A549 treated with GW870086 at 1 μM for 4 hours (cell line): ENCODE results near the gene SLC35B4. TPM values are rescaled to one million over a fixed set of nuclear protein-coding genes. Genes with fewer than 3 reads are reported as not detected.

ENCODE experiments used
- total RNA-seq: library from RNA; stranded (reverse); fragments of 200-300 nt; extraction: Qiagen RNA extraction; gene quantifications from 5 replicates; pipeline ENCODE4 v1.2.3, GENCODE V29; 2022; ENCODE audit warnings: low read depth

The SLC35B4 gene, protein sequence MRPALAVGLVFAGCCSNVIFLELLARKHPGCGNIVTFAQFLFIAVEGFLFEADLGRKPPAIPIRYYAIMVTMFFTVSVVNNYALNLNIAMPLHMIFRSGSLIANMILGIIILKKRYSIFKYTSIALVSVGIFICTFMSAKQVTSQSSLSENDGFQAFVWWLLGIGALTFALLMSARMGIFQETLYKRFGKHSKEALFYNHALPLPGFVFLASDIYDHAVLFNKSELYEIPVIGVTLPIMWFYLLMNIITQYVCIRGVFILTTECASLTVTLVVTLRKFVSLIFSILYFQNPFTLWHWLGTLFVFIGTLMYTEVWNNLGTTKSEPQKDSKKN
- total RNA-seq = 26.0 to 46.0 TPM (median 34.8 TPM) in 5 replicates

DNA sequence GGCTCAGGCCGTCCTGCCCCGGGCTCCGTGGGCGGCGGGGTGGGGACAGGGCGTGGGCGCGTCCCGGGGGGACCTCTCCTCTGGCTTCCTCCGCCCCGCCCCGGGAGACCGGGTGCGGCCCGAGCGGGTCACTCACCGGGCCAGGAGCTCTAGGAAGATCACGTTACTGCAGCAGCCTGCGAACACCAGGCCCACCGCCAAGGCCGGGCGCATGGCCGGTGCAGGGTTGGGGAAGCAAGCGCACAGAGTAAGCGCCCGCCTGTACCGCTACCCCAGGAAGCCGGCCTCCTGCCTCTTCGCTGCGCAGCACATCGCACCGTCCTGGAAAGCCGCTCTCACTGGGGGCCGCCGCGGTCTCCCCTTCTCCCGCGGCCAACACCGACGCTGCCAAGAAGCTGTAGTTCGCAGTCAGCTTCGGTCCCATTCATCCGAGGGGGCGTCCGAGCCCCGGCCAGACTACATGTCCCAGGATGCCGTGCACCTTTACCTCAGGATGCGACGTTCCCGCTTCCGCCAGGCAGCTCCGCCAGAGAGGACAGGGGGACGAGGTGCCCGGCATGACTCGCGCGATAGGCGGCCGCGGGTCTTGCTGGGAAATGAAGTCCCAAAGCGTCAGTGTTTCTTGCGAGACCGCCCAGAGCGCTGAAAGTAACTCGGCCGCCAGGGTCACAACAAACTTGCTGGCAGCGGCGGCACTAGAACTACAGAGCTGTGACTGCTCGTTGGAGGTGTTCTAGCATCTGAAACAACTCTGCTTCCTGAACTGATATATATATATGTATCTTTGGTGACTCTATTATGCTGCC is at the start of gene SLC35B4:
SLC35B4 (minus strand) TSS at position 392 of the 806 bp plus-strand sequence; CDS start at position 213, 179 bp downstream.

Other genes starting within 250 kb of the SLC35B4 start
- gene LRGUK, start 189.6 kb downstream of the SLC35B4 start, total RNA-seq = 0.23 to 0.60 TPM (median 0.34 TPM) in 5 replicates
- 2,159 to 2,676 TPM (median 2,540 TPM) in 5 replicates for gene AKR1B1, start 142.2 kb upstream of the SLC35B4 start, total RNA-seq
- 2,090 to 2,330 TPM (median 2,162 TPM) in 5 replicates for gene AKR1B10, start 210.6 kb upstream of the SLC35B4 start, total RNA-seq
- 18.9 to 39.8 TPM (median 34.3 TPM) in 5 replicates for gene AKR1B15, start 232.2 kb upstream of the SLC35B4 start, total RNA-seq